ENCODE measurements around the gene S1PR3.

S1PR3 gene

GRCh38 chr9:89009546-89009840 lies 18.2 kb downstream of the S1PR3 start:
- no peak for DNase-seq (ENCODE audit: low read depth)

- no peak for DNase-seq (ENCODE audit: low read depth)
Observed at GRCh38 chr9:89010056-89010455, 18.8 kb downstream of the S1PR3 start.

GRCh38 chr9:89010526-89011111 lies 19.4 kb downstream of the S1PR3 start:
- DNase-seq (ENCODE audit: low read depth), result no peak

- no peak for DNase-seq (ENCODE audit: low read depth)
Observed at GRCh38 chr9:89011683-89012082, 20.4 kb downstream of the S1PR3 start.

- DNase-seq (ENCODE audit: low read depth), result no peak
Observed at GRCh38 chr9:89012294-89013042, 21.2 kb downstream of the S1PR3 start.

- no peak for DNase-seq (ENCODE audit: low read depth)
Observed at GRCh38 chr9:89013660-89014059, 22.4 kb downstream of the S1PR3 start.

- DNase-seq (ENCODE audit: low read depth), result no peak
Observed at GRCh38 chr9:89014153-89014552, 22.9 kb downstream of the S1PR3 start.

GRCh38 chr9:89015336-89015735 lies 24.1 kb downstream of the S1PR3 start:
- no peak for DNase-seq (ENCODE audit: low read depth)

GRCh38 chr9:89020754-89021153 lies 29.5 kb downstream of the S1PR3 start:
- DNase-seq (ENCODE audit: low read depth), result no peak

GRCh38 chr9:89021154-89021803 lies 30.0 kb downstream of the S1PR3 start:
- DNase-seq (ENCODE audit: low read depth), result no peak

- no peak for DNase-seq (ENCODE audit: low read depth)
Observed at GRCh38 chr9:89022001-89022759, 30.9 kb downstream of the S1PR3 start.

GRCh38 chr9:89022902-89023301 lies 31.6 kb downstream of the S1PR3 start:
- DNase-seq (ENCODE audit: low read depth), result no peak

GRCh38 chr9:89023740-89024139 lies 32.5 kb downstream of the S1PR3 start:
- no peak for DNase-seq (ENCODE audit: low read depth)

GRCh38 chr9:89024727-89025126 lies 33.5 kb downstream of the S1PR3 start:
- DNase-seq (ENCODE audit: low read depth), result no peak

GRCh38 chr9:89025553-89025952 lies 34.3 kb downstream of the S1PR3 start:
- no peak for DNase-seq (ENCODE audit: low read depth)

GRCh38 chr9:89026876-89027275 lies 35.6 kb downstream of the S1PR3 start:
- DNase-seq (ENCODE audit: low read depth), result no peak

GRCh38 chr9:89029788-89030187 lies 38.5 kb downstream of the S1PR3 start:
- DNase-seq (ENCODE audit: low read depth), result no peak

- DNase-seq (ENCODE audit: low read depth), result no peak
Observed at GRCh38 chr9:89032173-89032572, 40.9 kb downstream of the S1PR3 start.

GRCh38 chr9:89032661-89033060 lies 41.4 kb downstream of the S1PR3 start:
- no peak for DNase-seq (ENCODE audit: low read depth)

GRCh38 chr9:89036383-89036782 lies 45.1 kb downstream of the S1PR3 start:
- no peak for DNase-seq (ENCODE audit: low read depth)

GRCh38 chr9:89036891-89037290 lies 45.6 kb downstream of the S1PR3 start:
- no peak for DNase-seq (ENCODE audit: low read depth)

- no peak for DNase-seq (ENCODE audit: low read depth)
Observed at GRCh38 chr9:89037346-89037745, 46.1 kb downstream of the S1PR3 start.

GRCh38 chr9:89037891-89038290 lies 46.6 kb downstream of the S1PR3 start:
- no peak for DNase-seq (ENCODE audit: low read depth)

Data from activated T-helper 1 cell treated with Interleukin-2 at 50 U/mL for 16 hours (primary cell).